GM21390 (cell line): Measurements from ENCODE around the gene HOXC5.

Source experiments
- ATAC-seq: cut with Tn5 transposase; IDR thresholded peaks from one replicate; pipeline ENCODE4 v1.9.1; 2021; ENCODE audit not compliant: unreplicated experiment

Gene HOXC5

DNA sequence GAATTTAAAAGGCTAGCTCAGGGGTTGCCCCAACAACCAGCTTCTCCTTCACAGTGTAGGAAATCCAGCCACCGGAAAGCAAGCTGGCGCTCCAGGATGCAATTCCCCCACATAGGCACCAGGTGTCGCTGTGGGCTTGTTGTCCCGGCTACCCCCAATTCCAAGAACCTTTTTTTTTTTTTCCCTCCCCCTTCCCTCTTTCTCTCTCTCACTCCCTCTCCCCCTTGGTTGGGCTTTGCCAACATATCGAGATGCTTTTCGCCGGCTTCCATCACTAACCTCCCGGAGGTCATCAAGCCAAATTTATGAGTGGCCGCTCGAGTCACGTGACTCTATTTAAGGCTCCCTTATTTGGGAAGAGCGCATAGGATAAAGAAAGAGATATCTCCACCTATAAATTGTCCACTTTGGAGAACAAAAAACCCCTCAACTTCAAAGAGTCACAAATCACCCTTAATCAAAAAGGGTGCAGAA lies at the start of gene HOXC5:
HOXC5 (plus strand) TSS at position 424 of the 474 bp plus-strand sequence. CDS start 73 bp downstream, outside the sequence.
- no peak for ATAC-seq

DNA sequence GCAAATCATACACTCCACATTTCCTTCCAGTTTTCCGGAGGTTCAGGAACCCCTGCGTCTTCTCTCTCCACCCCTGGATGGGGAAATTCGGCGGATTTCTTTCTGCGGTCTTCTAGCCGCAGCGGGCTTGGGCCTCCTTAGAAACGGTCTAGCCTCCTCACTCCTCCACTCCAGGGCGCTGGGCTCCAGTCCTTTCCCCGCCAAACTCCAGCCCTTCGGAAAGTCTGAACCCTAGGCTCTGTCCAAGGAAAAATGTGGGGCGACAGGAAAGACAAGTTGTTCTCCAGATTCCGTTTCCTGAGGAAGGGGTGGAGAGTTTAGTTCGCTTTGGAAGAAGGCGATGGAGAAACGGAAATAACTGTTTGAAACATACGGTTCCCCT lies 49.3 kb upstream of the HOXC5 start:
- ATAC-seq = no peak

DNA sequence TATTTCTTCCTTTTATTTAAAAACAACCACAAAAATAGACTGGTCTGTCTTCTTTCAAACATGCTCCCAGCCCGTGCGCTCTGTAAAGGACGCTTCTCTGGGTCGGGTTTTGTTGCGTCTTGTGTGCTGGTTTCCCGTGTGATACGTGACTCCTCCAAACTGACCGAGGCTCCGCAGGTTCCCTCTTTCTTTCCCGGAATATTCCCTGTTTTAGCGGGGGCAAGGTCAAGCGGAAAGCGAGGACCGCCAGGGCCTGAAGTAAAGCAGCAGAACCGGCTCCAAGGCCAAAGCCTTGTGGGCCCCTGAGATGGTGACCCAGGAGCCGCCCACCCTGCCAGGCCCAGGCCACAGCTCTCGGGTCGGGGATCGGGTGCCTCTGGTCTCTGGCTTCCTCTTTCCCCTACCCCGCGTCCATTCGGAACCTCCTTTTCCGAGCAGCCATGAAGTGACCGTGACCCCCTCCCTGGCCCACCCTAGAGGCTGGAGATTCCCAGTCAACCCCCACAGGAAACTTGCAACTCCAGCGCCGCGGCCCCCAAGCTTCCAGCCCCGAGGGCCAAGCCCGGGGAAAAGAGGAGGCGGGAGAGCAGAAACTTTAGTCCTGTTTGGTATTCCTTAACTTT lies 48.8 kb upstream of the HOXC5 start:
- no peak for ATAC-seq

DNA sequence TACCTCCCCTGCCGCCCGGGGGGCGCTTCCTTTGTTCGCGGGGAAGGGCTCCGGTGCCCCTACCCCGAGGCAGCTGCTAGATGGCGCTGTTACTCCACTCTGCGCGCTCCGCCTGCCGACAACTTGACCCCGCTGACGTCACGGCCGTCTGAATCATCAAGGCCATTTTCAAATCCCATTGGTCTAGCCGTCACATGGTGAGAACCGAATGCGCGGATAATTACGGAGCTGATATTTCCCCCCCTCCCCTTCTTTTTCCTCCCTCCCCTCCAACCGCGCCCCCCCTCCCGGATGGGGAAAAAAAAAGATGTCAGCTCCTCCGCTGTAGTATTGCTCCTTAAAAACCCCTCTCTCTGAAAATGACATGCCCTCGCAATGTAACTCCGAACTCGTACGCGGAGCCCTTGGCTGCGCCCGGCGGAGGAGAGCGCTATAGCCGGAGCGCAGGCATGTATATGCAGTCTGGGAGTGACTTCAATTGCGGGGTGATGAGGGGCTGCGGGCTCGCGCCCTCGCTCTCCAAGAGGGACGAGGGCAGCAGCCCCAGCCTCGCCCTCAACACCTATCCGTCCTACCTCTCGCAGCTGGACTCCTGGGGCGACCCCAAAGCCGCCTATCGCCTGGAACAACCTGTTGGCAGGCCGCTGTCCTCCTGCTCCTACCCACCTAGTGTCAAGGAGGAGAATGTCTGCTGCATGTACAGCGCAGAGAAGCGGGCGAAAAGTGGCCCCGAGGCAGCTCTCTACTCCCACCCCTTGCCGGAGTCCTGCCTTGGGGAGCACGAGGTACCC lies 47.8 kb upstream of the HOXC5 start, which contains the start of gene HOXC10:
HOXC10 (plus strand) TSS at position 246 of the 791 bp plus-strand sequence; CDS start at position 360, 114 bp downstream.
- no peak for ATAC-seq

DNA sequence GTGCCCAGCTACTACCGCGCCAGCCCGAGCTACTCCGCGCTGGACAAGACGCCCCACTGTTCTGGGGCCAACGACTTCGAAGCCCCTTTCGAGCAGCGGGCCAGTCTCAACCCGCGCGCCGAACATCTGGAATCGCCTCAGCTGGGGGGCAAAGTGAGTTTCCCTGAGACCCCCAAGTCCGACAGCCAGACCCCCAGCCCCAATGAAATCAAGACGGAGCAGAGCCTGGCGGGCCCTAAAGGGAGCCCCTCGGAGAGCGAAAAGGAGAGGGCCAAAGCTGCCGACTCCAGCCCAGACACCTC lies 47.2 kb upstream of the HOXC5 start:
- no peak for ATAC-seq

DNA sequence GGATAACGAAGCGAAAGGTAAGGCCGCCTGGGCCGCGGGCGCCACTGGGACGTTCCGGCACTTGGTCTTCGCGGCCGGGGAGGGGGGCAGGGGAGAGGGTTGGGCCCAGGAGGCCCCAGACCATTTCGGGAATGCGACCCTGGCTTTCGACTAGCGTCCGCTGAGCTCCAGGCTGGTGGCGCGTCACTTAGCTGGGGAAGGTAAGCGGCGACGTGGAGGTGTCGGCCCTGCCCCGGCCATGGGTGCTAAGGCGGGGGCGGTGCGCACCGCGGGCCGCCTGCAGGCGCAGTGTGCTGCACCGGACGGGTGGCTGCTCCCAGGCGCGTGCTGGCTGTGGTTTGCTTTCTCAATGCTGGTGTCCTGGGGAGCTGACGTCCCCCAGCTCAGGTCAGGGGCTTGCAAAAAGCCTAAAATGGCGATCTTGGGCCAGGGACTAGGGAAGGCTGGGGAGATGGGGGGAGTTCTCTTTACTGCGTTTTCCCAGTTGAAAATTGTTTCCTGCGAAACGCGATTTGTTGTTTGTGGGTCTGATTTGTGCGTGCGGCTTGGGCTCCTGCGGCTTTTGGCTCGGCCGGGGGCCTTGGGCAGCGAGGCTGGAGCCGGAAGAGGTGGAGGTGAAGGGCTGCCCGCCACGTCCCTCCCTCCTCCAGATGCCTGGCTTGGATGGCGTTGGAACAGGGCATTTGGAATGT lies 46.7 kb upstream of the HOXC5 start:
- no peak for ATAC-seq

DNA sequence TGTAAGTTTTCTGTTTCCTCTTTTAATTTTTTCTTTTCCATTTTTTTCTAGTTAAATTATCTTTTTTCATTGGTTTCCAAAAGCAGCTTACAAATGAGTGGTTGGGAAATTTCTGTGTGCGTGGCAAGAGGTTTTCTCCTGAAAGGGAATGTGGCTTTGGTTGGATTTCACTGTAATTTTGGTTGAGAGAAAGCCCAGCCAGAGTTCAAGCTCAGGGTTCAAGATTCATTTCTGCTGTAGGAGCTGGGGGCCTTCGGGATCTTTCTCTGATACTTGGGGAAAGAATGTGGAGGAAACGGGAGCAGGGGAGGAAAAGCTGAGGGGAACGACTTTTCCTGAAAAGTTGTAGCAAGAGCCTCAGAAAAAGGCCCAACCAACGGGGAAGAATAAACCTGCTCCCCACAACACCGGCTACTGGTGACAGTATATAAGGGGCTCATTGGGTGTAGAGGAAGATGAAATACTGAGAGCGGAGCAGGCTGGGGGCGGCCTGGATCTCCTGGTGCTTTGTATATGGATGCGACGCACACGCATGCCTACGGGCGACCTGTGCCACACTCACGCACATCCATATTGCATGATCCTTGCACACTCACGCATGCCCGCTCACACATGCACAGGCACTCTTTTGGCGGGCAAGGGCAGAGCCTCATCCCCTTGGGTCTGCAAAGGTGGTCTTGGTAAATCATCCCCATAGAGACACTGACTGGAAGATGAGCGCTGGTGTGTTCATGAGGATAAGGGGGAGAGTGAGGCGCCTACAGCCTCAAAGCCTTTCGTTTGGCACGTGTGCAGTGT lies 46.0 kb upstream of the HOXC5 start:
- ATAC-seq = no peak

DNA sequence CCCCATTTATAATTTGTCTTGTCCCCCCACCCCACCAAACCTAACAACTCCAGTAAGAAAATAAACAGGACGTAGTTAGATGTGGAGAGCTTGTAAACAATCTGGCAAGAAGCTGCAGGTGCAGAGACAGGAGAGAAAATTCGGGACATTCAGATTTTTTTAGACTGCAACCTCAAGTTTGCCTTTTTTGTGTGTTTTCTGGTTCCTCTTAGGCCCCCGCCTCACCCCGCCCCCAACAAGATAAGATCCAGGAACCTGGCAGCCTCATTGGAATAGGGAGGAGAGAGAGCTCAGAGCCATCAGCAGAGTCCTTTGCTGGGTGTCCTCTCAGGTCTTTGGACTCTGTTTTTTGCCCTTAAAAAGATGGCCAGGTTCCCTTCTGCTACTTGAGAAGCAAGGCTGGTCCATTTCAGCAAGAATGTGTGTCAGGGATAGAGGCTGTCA lies 45.0 kb upstream of the HOXC5 start:
- ATAC-seq = no peak

DNA sequence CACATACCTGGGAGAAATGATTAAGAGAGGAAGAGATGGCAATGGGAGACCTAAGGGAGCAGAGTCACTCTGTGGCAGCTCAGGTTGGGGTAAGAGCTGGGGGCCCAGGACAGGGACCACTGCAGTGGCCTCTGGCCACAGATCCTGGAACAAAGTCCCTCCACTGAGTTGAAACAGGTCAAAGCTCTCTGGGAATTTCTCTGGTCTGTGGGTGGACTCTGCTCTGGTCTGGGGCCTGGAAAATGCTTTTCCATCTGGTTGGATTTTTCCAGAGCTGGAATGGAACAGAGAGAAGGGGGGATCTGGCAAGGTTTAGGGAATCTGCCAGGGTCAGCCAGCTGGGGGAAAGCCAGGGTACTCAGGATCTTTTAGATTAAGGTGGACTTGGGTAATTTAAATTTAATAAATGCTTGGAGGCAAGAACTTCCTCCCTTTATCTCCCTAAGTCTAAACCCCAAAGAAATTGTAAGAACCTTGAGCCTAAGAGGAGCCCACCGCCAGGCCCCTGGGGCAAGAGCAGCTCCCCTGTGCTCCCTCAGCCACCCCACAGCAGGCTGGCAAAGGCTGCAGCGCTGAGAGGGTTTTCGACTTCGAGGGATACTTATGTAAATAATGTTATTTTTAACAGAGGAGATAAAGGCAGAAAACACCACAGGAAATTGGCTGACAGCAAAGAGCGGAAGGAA lies 44.2 kb upstream of the HOXC5 start:
- no peak for ATAC-seq

DNA sequence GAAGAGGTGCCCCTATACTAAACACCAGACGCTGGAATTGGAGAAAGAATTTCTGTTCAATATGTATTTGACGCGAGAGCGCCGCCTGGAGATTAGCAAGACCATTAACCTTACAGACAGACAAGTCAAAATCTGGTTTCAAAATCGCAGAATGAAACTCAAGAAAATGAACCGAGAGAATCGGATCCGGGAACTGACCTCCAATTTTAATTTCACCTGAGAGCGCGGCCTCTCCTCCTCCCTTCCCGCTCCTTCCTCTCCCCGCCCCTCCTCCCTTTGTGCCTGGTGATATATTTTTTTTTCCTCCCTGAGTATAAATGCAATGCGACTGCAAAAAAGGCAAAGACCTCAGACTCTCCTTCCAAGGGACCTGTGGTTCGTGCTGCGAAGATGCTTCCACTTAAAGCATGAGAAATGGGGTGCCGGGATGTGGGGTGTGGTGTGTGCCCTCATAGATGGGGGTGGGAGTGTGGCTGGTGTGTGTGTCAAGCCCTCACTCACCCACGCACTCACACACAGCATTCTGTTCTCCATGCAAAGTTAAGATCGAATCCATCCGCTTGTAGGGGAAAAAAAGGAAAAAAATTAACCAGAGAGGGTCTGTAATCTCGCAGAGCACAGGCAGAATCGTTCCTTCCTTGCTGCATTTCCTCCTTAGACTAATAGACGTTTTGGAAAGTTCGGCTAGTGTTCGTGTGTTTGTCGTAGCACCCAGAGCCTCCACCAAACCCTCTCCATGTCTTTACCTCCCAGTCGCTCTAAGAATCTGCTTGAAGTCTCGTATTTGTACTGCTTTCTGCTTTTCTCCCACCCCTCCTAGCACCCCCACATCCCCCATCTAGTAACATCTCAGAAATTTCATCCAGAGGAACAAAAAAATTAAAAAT lies 43.4 kb upstream of the HOXC5 start:
- no peak for ATAC-seq

DNA sequence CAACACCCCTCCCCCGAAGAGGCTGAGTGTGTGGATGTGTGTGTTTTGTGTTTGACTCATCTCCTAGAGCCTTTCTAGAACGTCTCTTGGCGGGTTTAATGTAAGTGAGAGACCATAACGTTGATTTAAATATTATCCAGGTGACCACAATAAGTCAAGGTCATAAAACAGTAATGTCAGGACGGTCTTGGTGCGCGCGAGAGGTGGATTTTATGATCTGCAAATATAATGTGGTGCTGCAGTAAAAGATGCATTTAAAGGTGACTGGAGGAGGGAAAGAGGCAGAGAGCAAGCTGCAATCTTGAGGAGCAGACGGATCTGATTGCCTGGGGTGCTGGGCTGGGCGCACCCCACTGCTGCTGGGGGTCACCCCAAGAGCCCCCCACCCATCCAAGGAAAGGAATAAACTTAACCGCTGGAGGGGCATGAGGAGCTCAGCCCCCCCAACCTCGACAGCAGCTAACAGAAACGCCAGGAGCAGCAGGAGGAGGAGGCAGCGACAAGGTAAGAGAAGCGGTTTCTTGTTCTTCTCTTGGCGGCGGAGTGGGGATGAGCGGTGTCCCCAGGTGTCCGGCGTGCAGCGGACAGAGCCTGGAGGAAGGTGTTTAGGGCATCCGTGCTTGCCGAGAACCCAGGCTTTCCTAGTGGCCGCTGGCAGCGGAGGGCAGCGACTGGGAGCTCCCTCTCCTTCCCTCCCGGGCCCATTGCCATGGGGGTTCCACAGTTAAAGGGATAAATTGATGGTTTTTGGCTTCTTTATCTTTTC lies 42.4 kb upstream of the HOXC5 start:
- ATAC-seq = no peak

DNA sequence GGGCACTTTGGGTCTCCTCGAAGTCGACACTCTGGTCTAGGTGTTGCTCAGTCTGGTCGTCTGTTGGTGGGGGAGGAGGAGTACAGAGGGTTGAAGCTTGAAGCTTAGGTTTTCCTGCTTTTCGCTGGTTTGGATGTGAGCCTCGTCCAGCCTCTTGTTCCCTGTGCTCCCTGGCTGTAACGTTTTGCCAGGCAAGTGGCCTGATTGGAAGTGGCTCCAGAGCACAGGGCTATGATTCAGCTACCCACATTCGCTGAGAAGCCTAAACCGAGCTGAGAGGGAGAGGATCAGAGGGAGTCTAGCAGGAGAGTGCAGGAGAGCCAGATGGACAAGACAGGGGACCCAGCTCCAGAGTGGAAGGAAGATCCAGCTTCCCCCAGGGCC lies 41.8 kb upstream of the HOXC5 start:
- no peak for ATAC-seq

DNA sequence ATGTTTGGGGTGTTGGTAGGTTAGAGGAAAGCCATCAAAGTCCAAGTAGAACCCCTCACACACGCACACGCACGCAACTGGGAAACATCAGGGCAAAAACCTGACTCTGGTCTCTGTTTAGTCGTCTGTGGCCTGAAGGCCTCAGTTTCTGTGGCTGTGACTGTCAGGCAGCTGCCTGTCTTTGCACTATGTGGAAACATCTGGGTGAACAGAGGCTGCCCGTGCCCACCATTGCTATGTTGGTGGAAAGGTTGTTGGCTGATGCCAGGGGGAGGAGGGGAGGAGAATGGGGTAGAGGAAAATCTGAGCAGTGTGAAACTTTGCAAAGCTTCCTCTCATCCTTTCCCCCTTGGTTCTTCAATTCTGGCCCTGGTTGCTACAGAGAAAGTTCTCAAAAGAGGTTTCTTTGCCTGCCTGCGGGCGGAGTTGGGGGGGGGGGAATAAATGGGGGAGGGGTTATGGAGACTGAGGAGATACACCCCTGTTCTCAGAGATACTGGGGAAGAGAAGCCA lies 40.4 kb upstream of the HOXC5 start:
- no peak for ATAC-seq

DNA sequence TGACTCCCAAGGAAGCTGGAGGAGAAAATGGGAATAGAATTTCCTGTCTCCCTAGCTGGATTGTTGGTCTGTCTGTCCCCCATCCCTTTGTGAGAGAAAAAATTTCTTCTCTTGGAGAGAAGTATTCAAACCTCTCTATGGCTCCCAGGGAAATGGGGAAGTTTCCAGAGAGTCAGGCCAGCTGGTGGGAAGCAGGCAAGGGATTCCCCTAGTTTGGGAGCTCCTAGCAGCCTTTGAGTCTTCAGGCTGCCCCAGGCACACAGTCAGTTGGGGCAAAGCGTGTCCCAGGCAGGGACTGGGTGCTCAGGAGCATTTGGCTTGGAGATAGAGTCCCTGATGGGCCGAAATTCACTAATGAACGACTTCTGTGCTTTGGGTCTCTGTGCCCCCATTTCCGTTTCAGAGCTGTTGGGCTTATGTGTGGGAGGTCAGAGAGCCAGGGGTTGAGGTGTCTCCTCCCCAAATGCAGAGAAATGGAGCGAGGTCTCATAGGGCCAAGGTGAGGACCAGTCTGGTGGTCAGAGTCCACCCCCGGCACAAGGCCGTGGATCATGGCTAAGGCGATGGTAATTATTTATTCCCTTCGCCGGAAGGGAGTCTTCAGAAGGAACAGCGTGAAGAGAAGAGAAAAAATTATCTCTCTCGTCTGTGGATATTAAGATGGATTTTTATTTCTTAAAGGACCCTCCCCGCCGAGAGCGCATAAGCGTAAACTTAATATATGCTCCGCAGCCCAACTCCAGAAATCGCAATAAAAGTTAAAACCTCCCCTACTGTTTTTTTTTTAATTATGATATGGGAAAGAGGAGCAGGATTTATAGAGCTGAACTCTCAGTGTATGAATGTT lies 39.5 kb upstream of the HOXC5 start:
- no peak for ATAC-seq

DNA sequence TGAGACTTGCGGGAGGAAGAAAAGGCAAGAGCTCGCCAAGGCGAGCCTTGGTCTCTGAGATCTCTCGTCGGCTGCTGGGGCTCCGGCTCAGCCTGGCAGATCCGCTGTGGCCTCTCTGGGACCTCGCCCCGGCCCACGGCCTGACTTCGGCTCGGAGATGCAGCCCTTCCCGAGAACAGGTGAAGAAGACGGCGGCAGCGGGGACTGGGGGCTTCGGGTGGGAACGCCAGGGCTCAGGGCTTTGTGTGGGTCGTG lies 38.9 kb upstream of the HOXC5 start:
- no peak for ATAC-seq

DNA sequence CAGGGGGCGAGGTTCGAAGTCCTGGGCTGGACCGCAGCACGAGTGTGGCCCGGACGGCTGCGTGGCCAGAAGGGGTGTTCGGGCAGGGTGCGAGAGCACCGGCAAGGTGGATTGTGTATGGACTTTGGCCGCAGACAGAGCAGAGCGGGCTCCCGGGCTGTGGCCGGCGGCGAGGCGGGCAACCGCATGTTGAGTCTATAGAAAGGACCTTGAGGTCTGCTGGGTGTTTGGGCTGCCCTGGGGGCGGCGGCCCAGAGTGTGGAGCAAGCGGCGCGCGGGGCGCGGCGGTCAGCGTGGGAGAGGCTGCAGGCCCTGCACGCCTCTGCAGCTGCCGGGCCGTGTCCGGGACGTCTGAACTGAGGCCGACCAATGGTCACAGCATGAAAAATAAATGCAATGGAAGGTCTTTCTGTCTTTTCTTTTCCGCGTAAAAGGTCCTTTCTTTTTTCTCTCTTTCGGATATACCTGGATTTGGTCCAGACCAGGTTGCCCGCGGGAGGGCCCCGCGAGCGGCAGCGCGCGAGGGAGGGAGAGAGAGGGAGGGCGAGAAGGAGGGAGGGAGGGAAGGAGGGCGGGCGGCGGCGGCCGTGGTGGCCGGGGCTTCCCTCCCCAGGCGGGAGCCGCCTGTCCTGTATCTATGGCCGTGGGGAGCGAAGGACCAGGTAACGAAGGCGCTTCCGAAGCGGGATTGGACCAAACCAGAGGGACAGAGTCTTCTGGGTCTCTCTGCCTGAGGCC lies 38.4 kb upstream of the HOXC5 start:
- no peak for ATAC-seq

DNA sequence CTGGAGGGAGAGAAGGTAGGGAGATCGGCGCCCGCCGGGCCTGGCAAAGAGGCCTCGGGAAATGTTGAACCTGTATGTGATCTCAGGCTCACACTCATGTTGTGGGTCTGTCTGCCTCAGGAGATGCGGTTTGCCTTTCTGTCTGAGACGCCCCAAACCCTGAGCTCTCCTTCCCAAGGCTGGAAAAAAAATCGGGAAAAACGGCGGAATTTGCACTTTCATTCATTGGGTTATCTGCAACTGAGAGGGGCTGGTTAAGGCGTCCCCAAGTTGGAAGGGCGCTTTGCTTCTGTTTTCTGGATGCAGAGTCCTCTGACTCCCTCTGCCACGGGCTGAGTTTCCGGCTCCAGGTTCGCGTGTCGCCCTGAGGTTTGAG lies 37.9 kb upstream of the HOXC5 start:
- no peak for ATAC-seq
